Germinal center (tissue), 1 donor: ENCODE results near the gene SOD3.

Source experiments
- DNase-seq: peaks from one replicate; pipeline ENCODE4 v3.0.0; 2012; ENCODE audit warnings: mixed read lengths, low spot score

Gene SOD3

GRCh38 chr4:24805067-24805466, 9.7 kb downstream of the SOD3 start:
- no peak for DNase-seq

- no peak for DNase-seq
Measured at GRCh38 chr4:24805566-24805965, 10.2 kb downstream of the SOD3 start.

GRCh38 chr4:24806206-24806990, 11.0 kb downstream of the SOD3 start:
- DNase-seq, result no peak

GRCh38 chr4:24807611-24808010, 12.2 kb downstream of the SOD3 start:
- DNase-seq, result no peak

- DNase-seq, result no peak
Measured at GRCh38 chr4:24808261-24808660, 12.9 kb downstream of the SOD3 start.

- DNase-seq, result no peak
Measured at GRCh38 chr4:24808955-24809354, 13.6 kb downstream of the SOD3 start.

- DNase-seq, result no peak
Measured at GRCh38 chr4:24809376-24809775, 14.0 kb downstream of the SOD3 start.

GRCh38 chr4:24809815-24810405, 14.5 kb downstream of the SOD3 start:
- DNase-seq, result no peak

GRCh38 chr4:24810871-24811631, 15.7 kb downstream of the SOD3 start:
- DNase-seq, result no peak

GRCh38 chr4:24813732-24814131, 18.4 kb downstream of the SOD3 start:
- no peak for DNase-seq

GRCh38 chr4:24816797-24817196, 21.4 kb downstream of the SOD3 start:
- DNase-seq, result no peak

GRCh38 chr4:24820541-24820940, 25.2 kb downstream of the SOD3 start:
- DNase-seq, result no peak

GRCh38 chr4:24824720-24825119, 29.3 kb downstream of the SOD3 start:
- DNase-seq, result no peak

- DNase-seq, result no peak
Measured at GRCh38 chr4:24831637-24832036, 36.3 kb downstream of the SOD3 start.

GRCh38 chr4:24835696-24836095, 40.3 kb downstream of the SOD3 start:
- no peak for DNase-seq

- no peak for DNase-seq
Measured at GRCh38 chr4:24836661-24837242, 41.4 kb downstream of the SOD3 start.

GRCh38 chr4:24837336-24837735, 42.0 kb downstream of the SOD3 start:
- DNase-seq, result no peak

GRCh38 chr4:24837781-24838180, 42.4 kb downstream of the SOD3 start:
- DNase-seq, result no peak

GRCh38 chr4:24840362-24840761, 45.0 kb downstream of the SOD3 start:
- DNase-seq, result no peak

- no peak for DNase-seq
Measured at GRCh38 chr4:24840826-24841543, 45.6 kb downstream of the SOD3 start.

GRCh38 chr4:24842356-24842755, 47.0 kb downstream of the SOD3 start:
- DNase-seq, result no peak

GRCh38 chr4:24843096-24843495, 47.7 kb downstream of the SOD3 start:
- no peak for DNase-seq
